Loucy (cell line): Measurements from ENCODE around the gene TIMP2.

Experiments used
- H2AFZ ChIP-seq: fragments of 200-600 bp; sonication (generic); 2 replicates; pipeline ENCODE4 v1.6.0; 2016; ENCODE audit warnings: antibody characterized with exemption, mild to moderate bottlenecking, low read length, moderate library complexity
- H3F3A ChIP-seq: fragments of 200-600 bp; 2 replicates; pipeline ENCODE4 v1.6.0; 2016; ENCODE audit warnings: antibody characterized with exemption, low read depth, mild to moderate bottlenecking
- H3K27me3 ChIP-seq: fragments of 200-600 bp; sonication (generic); 2 replicates; pipeline ENCODE4 v1.6.1; 2014; ENCODE audit warnings: low read length, mild to moderate bottlenecking; ENCODE audit not compliant: insufficient read depth, poor library complexity, severe bottlenecking
- H3K36me3 ChIP-seq: fragments of 200-600 bp; sonication (generic); 2 replicates; pipeline ENCODE4 v1.6.1; 2016; ENCODE audit warnings: low read length; ENCODE audit not compliant: insufficient read depth
- H3K4me1 ChIP-seq: fragments of 200-600 bp; sonication (generic); 2 replicates; pipeline ENCODE4 v1.5.1; 2014; ENCODE audit warnings: low read length, mild to moderate bottlenecking; ENCODE audit not compliant: insufficient read depth, poor library complexity, severe bottlenecking
- H3K4me2 ChIP-seq: fragments of 200-600 bp; sonication (generic); 2 replicates; pipeline ENCODE4 v1.6.0; 2014; ENCODE audit warnings: antibody characterized with exemption, low read length, low read depth, mild to moderate bottlenecking; ENCODE audit not compliant: poor library complexity, severe bottlenecking
- H3K4me3 ChIP-seq: fragments of 200-600 bp; sonication (generic); 2 replicates; pipeline ENCODE4 v1.5.1; 2014; ENCODE audit warnings: low read length, mild to moderate bottlenecking, mixed read lengths; ENCODE audit not compliant: poor library complexity, severe bottlenecking
- H3K79me2 ChIP-seq: fragments of 200-600 bp; sonication (generic); 2 replicates; pipeline ENCODE4 v1.6.1; 2014; ENCODE audit warnings: low read length; ENCODE audit not compliant: insufficient read depth
- H3K9ac ChIP-seq: fragments of 200-600 bp; sonication (generic); 2 replicates; pipeline ENCODE4 v1.6.0; 2014; ENCODE audit warnings: mild to moderate bottlenecking, low read depth, low read length, moderate library complexity; ENCODE audit not compliant: poor library complexity, severe bottlenecking
- H3K9me2 ChIP-seq: fragments of 200-600 bp; sonication (generic); replicated peaks from 2 replicates; pipeline ENCODE4 v1.6.1; 2016; ENCODE audit warnings: low read depth, low read length, mixed read lengths
- H3K9me3 ChIP-seq: fragments of 200-600 bp; sonication (generic); 2 replicates; pipeline ENCODE4 v1.6.1; 2014; ENCODE audit warnings: mild to moderate bottlenecking, antibody characterized with exemption, low read length, low read depth; ENCODE audit not compliant: insufficient read depth
- H4K20me1 ChIP-seq: fragments of 200-600 bp; sonication (generic); 2 replicates; pipeline ENCODE4 v1.6.0; 2014; ENCODE audit warnings: antibody characterized with exemption, low read length, mild to moderate bottlenecking; ENCODE audit not compliant: insufficient read depth, poor library complexity, severe bottlenecking
- EZH2phosphoT487 ChIP-seq: fragments of 200-600 bp; IDR thresholded peaks from 2 replicates; pipeline ENCODE4 v1.6.1; 2018; ENCODE audit warnings: antibody characterized with exemption, mild to moderate bottlenecking, moderate library complexity, borderline replicate concordance
- TF ChIP-seq, protein P1 (sequence below): fragments of 200-600 bp; sonication (generic); conservative IDR thresholded peaks from 2 replicates; pipeline ENCODE4 v1.5.1; 2014; ENCODE audit warnings: mild to moderate bottlenecking, antibody characterized with exemption, low read length

The TIMP2 gene

DNA sequence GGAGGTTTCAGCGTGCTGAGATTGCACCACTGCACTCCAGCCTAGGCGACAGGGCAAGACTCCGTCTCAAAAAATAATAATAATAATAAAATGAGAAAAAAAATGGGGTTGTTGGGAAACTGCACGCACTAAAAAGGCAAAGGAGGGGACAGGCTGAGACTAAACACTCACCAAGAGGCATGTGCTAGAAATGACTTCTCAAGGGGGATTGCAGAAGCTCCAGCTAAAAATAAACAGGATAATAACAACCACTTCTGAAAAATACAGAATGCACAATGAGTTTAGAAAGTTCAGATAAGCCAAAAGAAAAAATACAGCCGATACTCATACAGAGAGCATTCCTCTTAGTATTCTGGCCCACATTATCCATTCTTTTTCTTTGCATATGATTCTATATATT lies 15.1 kb upstream of the TIMP2 start:
- H3K9ac ChIP-seq: no peak overlapping the region
- no peak overlapping the region for H3K4me2 ChIP-seq
- H3K4me3 ChIP-seq: no peak overlapping the region
- no peaks in the 10 kb centered on the region for H3F3A ChIP-seq
- no peaks in the 10 kb centered on the region for H4K20me1 ChIP-seq
- no peaks in the 10 kb centered on the region for H3K4me1 ChIP-seq
- no peaks in the 10 kb centered on the region for H3K36me3 ChIP-seq
- no peak overlapping the region for H2AFZ ChIP-seq
- no peaks in the 10 kb centered on the region for H3K9me2 ChIP-seq
- H3K9me3 ChIP-seq: no peaks in the 10 kb centered on the region
- no peaks in the 10 kb centered on the region for H3K27me3 ChIP-seq
- no peak for TF ChIP-seq EZH2phosphoT487
- TF ChIP-seq, protein P1, sequence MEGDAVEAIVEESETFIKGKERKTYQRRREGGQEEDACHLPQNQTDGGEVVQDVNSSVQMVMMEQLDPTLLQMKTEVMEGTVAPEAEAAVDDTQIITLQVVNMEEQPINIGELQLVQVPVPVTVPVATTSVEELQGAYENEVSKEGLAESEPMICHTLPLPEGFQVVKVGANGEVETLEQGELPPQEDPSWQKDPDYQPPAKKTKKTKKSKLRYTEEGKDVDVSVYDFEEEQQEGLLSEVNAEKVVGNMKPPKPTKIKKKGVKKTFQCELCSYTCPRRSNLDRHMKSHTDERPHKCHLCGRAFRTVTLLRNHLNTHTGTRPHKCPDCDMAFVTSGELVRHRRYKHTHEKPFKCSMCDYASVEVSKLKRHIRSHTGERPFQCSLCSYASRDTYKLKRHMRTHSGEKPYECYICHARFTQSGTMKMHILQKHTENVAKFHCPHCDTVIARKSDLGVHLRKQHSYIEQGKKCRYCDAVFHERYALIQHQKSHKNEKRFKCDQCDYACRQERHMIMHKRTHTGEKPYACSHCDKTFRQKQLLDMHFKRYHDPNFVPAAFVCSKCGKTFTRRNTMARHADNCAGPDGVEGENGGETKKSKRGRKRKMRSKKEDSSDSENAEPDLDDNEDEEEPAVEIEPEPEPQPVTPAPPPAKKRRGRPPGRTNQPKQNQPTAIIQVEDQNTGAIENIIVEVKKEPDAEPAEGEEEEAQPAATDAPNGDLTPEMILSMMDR: no peak
- H3K79me2 ChIP-seq: no peaks in the 10 kb centered on the region

DNA sequence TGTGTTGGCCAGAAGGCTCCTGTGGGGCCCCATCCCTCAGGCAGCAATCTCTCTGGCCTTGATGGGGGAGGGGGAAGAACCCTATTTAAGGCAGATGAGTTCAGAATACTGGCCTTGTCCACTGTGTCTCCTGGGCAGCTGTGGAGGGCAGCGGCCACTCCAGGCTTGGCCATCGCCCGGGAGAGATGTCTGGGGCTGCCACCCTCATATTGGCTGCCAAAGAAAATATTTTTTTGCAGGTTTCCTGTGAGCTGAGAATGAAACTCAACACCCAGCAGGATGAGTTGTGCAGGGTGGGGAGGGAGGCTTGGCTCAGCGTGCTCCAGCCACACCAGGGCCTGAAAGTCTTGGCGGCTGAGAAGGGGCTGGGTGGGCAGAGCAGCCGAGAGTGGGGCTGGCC lies 14.4 kb upstream of the TIMP2 start:
- H4K20me1 ChIP-seq: no peaks in the 10 kb centered on the region
- H2AFZ ChIP-seq: no peak overlapping the region
- H3K9me2 ChIP-seq: no peaks in the 10 kb centered on the region
- H3K27me3 ChIP-seq: no peaks in the 10 kb centered on the region
- no peak overlapping the region for H3K4me2 ChIP-seq
- no peak for TF ChIP-seq EZH2phosphoT487
- TF ChIP-seq, protein P1: no peak
- no peaks in the 10 kb centered on the region for H3F3A ChIP-seq
- H3K9me3 ChIP-seq: no peaks in the 10 kb centered on the region
- no peaks in the 10 kb centered on the region for H3K4me1 ChIP-seq
- no peak overlapping the region for H3K4me3 ChIP-seq
- H3K79me2 ChIP-seq: no peaks in the 10 kb centered on the region
- no peaks in the 10 kb centered on the region for H3K36me3 ChIP-seq
- no peak overlapping the region for H3K9ac ChIP-seq

DNA sequence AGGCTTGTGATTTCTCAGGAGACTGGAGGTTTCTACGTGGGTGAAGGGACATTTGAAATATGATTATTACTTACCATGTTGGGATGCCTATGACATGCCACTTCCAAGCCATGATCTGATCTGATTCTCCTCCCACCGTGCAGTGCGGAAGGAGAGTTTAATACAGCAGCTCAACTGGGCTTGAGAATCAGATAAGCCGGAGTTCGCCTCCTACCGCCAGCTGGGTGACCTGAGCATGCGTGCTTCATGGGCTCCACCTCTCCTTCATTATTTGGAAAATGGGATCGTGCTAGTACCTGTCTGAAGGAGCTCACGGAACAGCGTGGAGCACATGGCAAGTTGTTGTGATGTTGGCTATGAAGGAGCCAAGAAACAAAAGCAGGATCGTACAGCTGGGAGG lies 12.4 kb upstream of the TIMP2 start:
- no peaks in the 10 kb centered on the region for H3F3A ChIP-seq
- H3K4me1 ChIP-seq: no peaks in the 10 kb centered on the region
- H3K9me3 ChIP-seq: no peaks in the 10 kb centered on the region
- H2AFZ ChIP-seq: no peak overlapping the region
- no peaks in the 10 kb centered on the region for H3K27me3 ChIP-seq
- H3K79me2 ChIP-seq: no peaks in the 10 kb centered on the region
- no peak overlapping the region for H3K9ac ChIP-seq
- H3K4me3 ChIP-seq: no peak overlapping the region
- H3K4me2 ChIP-seq: no peak overlapping the region
- H4K20me1 ChIP-seq: no peaks in the 10 kb centered on the region
- H3K9me2 ChIP-seq: no peaks in the 10 kb centered on the region
- TF ChIP-seq, protein P1: no peak
- TF ChIP-seq EZH2phosphoT487: no peak
- H3K36me3 ChIP-seq: no peaks in the 10 kb centered on the region
